Myometrial cell (primary cell): ENCODE results near the gene CYP27C1. TPM values are rescaled to one million over a fixed set of nuclear protein-coding genes. Genes with fewer than 3 reads are reported as not detected.

Experiments used
- total RNA-seq: library from RNA; depleted of rRNA; stranded (reverse); fragments of >200 nt; gene quantifications from 2 replicates; pipeline ENCODE4 v1.2.3, GENCODE V29; 2015

Gene CYP27C1, protein sequence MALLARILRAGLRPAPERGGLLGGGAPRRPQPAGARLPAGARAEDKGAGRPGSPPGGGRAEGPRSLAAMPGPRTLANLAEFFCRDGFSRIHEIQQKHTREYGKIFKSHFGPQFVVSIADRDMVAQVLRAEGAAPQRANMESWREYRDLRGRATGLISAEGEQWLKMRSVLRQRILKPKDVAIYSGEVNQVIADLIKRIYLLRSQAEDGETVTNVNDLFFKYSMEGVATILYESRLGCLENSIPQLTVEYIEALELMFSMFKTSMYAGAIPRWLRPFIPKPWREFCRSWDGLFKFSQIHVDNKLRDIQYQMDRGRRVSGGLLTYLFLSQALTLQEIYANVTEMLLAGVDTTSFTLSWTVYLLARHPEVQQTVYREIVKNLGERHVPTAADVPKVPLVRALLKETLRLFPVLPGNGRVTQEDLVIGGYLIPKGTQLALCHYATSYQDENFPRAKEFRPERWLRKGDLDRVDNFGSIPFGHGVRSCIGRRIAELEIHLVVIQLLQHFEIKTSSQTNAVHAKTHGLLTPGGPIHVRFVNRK
- total RNA-seq = not detected in 2 replicates

DNA sequence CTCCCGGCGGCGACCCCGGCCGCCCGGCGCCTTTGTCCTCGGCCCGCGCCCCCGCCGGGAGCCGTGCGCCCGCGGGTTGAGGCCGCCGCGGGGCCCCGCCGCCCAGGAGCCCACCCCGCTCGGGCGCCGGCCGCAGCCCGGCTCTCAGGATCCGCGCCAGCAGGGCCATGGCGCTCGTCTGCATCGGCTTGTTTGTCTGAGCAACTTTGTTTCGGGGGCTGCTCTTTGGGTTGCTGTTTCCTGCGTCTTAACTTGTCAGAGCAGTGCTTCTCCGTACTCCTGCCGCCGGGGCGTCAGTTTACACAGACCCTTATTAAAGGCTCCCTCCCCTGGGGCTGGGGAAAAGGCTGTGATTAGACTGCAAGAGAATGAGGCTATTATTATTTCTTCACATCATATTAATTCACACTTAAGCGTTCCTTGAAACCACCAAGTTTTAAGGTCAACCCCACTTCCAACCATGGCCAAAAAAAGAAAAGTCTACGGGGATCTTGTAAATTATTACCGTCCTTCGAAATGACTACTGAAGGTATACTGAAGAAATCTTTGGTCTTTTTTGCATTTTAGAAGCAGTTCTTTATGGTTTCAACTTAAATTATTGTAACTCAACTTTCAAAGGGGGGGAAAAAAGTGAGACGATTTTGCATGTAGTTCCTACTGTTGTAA lies at the start of gene CYP27C1:
TSS of gene CYP27C1 (minus strand) at position 198 of the 666 bp plus-strand sequence. CDS start at position 169, 29 bp downstream.

Other genes starting within 250 kb of the CYP27C1 start
- 52.5 and 79.9 TPM in 2 replicates for gene BIN1, start 113.1 kb downstream of the CYP27C1 start, total RNA-seq
- gene ERCC3, start 73.8 kb upstream of the CYP27C1 start, total RNA-seq = 21.6 and 28.3 TPM in 2 replicates
- 20.8 and 22.7 TPM in 2 replicates for gene MAP3K2, start 167.7 kb upstream of the CYP27C1 start, total RNA-seq
- gene PROC, start 198.1 kb upstream of the CYP27C1 start, total RNA-seq = not detected in 2 replicates